ENCODE data around the gene JUND. TPM values are rescaled to one million over a fixed set of nuclear protein-coding genes. Genes with fewer than 3 reads are reported as not detected.

The JUND gene
- total RNA-seq, 1 experiment from 2014 or later = 103 TPM

DNA sequence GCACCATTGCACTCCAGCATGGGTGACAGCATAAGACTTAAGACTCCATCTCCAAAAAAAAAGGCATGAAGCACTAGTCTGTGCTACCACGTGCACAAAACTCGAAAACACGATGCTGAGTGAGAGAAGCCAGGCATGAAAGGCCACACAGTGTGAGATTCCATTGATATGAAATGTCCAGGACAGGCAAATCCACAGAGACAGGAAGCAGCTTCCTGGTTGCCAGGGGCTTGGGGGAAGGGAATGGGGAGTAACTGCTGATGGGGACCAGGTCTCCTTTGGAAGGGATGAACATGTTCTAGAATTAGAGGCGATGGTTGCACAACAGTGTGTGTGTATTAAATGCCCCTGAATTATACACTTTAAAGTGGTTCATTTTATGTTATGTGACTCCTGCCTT, 15.9 kb upstream of the JUND start:
- H3K4me1 ChIP-seq (ENCODE audit: insufficient read depth, low read length) = peaks cover 2% of the 10 kb centered on the region; the same call in 1 of the 2 replicates
- WGBS (ENCODE audit: extremely low coverage, insufficient read length, low lambda C conversion rate) = no CpG with 5 or more reads among the region's 4 CpGs
- H2BK20ac ChIP-seq (ENCODE audit: low read depth, low read length, poor library complexity, severe bottlenecking) = no peak overlapping the region
- H3K4me3 Mint-ChIP-seq = peak overlapping the region in 1 of 2 experiments; percentile 42; a peak in 1 of 5 replicates
- peaks cover 3% of the 10 kb centered on the region; the same call in 1 of the 2 replicates for H3K27me3 Mint-ChIP-seq (ENCODE audit: low read depth)
- no peaks in the 10 kb centered on the region for H3K9me3 ChIP-seq (ENCODE audit: control insufficient read depth, low read depth, low read length)
- no peaks in the 10 kb centered on the region for H4K20me1 ChIP-seq (ENCODE audit: control insufficient read depth, insufficient read depth, insufficient read length)
- no peak for DNase-seq
- H3K4me2 ChIP-seq (ENCODE audit: insufficient read depth, insufficient read length, low read length) = no peak overlapping the region
- no peak overlapping the region for H3K4ac ChIP-seq (ENCODE audit: low read depth, low read length)
- no peaks in the 10 kb centered on the region; a peak in 2 of 5 replicates for H3K9me3 Mint-ChIP-seq
- no peak overlapping the region for H2BK12ac ChIP-seq (ENCODE audit: insufficient read length, low read depth, low read length)
- no peak overlapping the region for H2AFZ ChIP-seq (ENCODE audit: low read length)
- H3K27me3 ChIP-seq (ENCODE audit: insufficient read depth, low read length) = no peaks in the 10 kb centered on the region
- no peak overlapping the region for H3K27ac Mint-ChIP-seq
- H3K23me2 ChIP-seq (ENCODE audit: insufficient read length, low read depth, low read length, poor library complexity, severe bottlenecking) = peaks cover 4% of the 10 kb centered on the region
- H3K27ac ChIP-seq (ENCODE audit: insufficient read length, low read depth, low read length) = no peak overlapping the region
- H4K5ac ChIP-seq (ENCODE audit: insufficient read length, low read depth, low read length) = no peak overlapping the region
- H3K36me3 Mint-ChIP-seq (ENCODE audit: insufficient read depth in 1 of 3, low read depth in 3 of 3) = no peaks in the 10 kb centered on the region; a peak in 1 of 7 replicates
- H3K56ac ChIP-seq (ENCODE audit: insufficient read length, low read depth, low read length) = no peak overlapping the region
- H3K9ac ChIP-seq (ENCODE audit: extremely low read depth, insufficient read length, low read length) = no peak overlapping the region
- H2BK5ac ChIP-seq (ENCODE audit: insufficient read length, low read length) = no peak overlapping the region
- no peak overlapping the region for H3K23ac ChIP-seq (ENCODE audit: insufficient read length, low read depth, low read length)
- TF ChIP-seq, protein P1, sequence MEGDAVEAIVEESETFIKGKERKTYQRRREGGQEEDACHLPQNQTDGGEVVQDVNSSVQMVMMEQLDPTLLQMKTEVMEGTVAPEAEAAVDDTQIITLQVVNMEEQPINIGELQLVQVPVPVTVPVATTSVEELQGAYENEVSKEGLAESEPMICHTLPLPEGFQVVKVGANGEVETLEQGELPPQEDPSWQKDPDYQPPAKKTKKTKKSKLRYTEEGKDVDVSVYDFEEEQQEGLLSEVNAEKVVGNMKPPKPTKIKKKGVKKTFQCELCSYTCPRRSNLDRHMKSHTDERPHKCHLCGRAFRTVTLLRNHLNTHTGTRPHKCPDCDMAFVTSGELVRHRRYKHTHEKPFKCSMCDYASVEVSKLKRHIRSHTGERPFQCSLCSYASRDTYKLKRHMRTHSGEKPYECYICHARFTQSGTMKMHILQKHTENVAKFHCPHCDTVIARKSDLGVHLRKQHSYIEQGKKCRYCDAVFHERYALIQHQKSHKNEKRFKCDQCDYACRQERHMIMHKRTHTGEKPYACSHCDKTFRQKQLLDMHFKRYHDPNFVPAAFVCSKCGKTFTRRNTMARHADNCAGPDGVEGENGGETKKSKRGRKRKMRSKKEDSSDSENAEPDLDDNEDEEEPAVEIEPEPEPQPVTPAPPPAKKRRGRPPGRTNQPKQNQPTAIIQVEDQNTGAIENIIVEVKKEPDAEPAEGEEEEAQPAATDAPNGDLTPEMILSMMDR (conservative IDR thresholded peaks at IDR 0.05) = no peak
- no peak overlapping the region for H3K14ac ChIP-seq (ENCODE audit: insufficient read depth, low read length)
- H3T11ph ChIP-seq (ENCODE audit: low read length) = no peak overlapping the region
- no peak overlapping the region for H2AK5ac ChIP-seq (ENCODE audit: insufficient read length, low read length)
- H4K91ac ChIP-seq (ENCODE audit: insufficient read length, low read depth, low read length) = no peak overlapping the region
- no peak overlapping the region for H2BK15ac ChIP-seq (ENCODE audit: low read depth, low read length)
- H2BK120ac ChIP-seq (ENCODE audit: low read depth, low read length, poor library complexity, severe bottlenecking) = no peak overlapping the region
- H3K4me1 Mint-ChIP-seq = peaks cover 18 to 27% of the 10 kb centered on the region in 2 experiments
- H4K8ac ChIP-seq (replicated peaks; ENCODE audit: insufficient read length, low read depth, low read length) = no peak overlapping the region
- H3K79me2 ChIP-seq (ENCODE audit: insufficient read depth, low read length) = no peaks in the 10 kb centered on the region; the same call in 1 of the 2 replicates
- no peak overlapping the region for H3K18ac ChIP-seq (ENCODE audit: insufficient read length, low read depth, low read length)
- no peaks in the 10 kb centered on the region for H3K79me1 ChIP-seq (ENCODE audit: insufficient read depth, low read depth, low read length, poor library complexity, severe bottlenecking)

Measured in H9 (cell line).